Measurements from ENCODE around the gene DNAJB13.

DNA sequence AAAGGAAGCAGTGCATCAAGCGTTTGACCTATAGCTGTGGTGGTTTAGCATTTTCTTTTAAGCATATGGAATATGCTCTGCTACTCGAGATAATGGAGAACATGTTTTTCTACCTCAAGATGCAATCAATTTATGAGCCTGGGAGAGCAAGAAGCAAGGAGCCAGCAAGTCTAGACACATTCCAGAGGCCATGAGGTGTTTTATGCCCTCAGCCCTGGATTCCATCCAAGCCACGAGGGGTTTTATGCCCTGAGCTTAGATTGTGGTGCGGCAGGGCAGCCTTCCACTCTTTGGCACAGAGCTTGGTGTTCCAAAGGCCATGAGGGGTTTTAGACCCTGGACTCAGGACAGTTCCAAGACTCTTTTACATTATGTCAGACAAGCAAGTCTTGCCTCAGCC lies 11.7 kb upstream of the DNAJB13 start:
- TF ChIP-seq, protein P1, sequence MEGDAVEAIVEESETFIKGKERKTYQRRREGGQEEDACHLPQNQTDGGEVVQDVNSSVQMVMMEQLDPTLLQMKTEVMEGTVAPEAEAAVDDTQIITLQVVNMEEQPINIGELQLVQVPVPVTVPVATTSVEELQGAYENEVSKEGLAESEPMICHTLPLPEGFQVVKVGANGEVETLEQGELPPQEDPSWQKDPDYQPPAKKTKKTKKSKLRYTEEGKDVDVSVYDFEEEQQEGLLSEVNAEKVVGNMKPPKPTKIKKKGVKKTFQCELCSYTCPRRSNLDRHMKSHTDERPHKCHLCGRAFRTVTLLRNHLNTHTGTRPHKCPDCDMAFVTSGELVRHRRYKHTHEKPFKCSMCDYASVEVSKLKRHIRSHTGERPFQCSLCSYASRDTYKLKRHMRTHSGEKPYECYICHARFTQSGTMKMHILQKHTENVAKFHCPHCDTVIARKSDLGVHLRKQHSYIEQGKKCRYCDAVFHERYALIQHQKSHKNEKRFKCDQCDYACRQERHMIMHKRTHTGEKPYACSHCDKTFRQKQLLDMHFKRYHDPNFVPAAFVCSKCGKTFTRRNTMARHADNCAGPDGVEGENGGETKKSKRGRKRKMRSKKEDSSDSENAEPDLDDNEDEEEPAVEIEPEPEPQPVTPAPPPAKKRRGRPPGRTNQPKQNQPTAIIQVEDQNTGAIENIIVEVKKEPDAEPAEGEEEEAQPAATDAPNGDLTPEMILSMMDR (IDR thresholded peaks at IDR 0.05; ENCODE audit: insufficient read depth, low read length, poor library complexity, severe bottlenecking) = no peak
- no peak for TF ChIP-seq EZH2phosphoT487 (conservative IDR thresholded peaks at IDR 0.05; ENCODE audit: low read length)

Measured in SU-DHL-6 (cell line).